GM21737 (cell line): ENCODE measurements around the gene KIR3DL2.
"Not testable (repeated sequence)": the region's sequence is repeated elsewhere in the genome, so short reads cannot be mapped to it uniquely, and the experiment has no call there.

Experiments used
- ATAC-seq: cut with Tn5 transposase; IDR thresholded peaks from one replicate; pipeline ENCODE4 v1.9.1; 2021; ENCODE audit warnings: mild to moderate bottlenecking, moderate library complexity; ENCODE audit not compliant: unreplicated experiment

KIR3DL2 gene

DNA sequence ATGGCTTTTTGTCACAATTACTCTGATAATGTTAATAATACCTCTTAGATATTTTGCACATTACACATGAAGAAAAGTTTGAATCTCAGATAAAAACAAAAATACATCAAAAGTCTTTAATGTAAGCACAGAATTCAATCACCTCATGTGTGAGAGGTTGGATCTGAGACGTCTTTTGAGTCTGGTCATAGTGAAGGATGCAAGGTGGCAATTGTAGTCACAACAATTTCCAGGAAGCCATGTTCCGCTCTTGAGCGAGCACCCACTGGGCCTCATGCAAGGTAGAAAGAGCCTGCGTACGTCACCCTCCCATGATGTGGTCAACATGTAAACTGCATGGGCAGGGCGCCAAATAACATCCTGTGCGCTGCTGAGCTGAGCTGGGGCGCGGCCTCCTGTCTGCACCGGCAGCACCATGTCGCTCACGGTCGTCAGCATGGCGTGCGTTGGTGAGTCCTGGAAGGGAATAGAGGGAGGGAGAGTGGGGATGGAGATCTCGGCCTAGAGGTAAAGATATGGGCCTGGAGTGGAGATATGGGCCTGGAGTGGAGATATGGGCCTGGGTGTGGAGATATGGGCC lies at the start of gene KIR3DL2:
Gene KIR3DL2 (plus strand): TSS at position 383 of the 580 bp plus-strand sequence. CDS start 33 bp downstream, at position 416.
- not testable (repeated sequence) for ATAC-seq

DNA sequence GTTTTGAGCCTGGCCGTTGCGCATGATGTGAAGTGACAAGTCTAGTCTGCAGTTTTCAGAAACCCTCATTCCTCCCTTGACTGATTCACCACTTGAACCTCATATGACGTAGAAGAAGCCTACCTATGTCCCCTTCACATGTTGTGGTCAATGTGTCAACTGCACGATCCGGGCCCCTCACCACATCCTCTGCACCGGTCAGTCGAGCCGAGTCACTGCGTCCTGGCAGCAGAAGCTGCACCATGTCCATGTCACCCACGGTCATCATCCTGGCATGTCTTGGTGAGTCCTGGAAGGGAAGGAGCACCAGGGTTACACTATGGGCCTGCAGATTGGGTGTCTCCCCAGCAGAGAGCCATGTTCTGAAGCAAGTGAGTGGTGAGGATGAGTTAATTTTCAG lies 46.8 kb upstream of the KIR3DL2 start, which contains the start of gene KIR2DL4:
Gene KIR2DL4 (plus strand): TSS at position 201 of the 400 bp plus-strand sequence. CDS start 42 bp downstream, at position 243.
- ATAC-seq = no peak

GRCh38 chr19:54804101-54804500 lies 46.1 kb upstream of the KIR3DL2 start:
- ATAC-seq = no peak

GRCh38 chr19:54804571-54804970 lies 45.7 kb upstream of the KIR3DL2 start:
- ATAC-seq = no peak

DNA sequence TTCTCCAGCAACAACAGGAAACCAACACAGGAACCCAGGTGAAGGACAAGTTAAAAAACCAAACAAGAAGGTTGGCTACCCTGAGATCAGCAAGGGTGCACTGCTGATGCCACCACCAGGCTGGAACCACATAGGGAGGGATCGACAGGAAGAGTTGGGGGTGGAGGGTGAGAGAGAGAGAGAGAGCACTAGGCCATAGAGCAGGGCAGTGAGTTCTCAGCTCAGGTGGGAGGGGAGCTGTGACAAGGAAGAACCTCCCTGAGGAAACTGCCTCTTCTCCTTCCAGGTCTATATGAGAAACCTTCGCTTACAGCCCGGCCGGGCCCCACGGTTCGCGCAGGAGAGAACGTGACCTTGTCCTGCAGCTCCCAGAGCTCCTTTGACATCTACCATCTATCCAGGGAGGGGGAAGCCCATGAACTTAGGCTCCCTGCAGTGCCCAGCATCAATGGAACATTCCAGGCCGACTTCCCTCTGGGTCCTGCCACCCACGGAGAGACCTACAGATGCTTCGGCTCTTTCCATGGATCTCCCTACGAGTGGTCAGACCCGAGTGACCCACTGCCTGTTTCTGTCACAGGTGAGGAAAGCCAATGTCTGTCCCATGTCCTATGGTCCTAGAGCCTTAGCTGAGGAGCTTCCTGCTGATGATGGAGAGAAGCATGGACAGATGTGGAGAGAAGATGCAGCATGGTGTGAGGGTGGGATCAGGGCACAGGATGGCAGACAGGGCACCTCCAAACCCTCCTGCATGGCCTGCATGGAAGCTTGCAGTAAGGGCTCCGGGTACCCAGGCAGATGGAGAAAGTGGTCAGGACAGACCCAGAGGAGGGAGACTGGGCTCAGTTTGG lies 44.4 kb upstream of the KIR3DL2 start:
- ATAC-seq = no peak

- no peak for ATAC-seq
Observed at GRCh38 chr19:54806516-54806838, 43.8 kb upstream of the KIR3DL2 start.

- not testable (repeated sequence) for ATAC-seq
Observed at GRCh38 chr19:54814571-54814970, 35.7 kb upstream of the KIR3DL2 start.

- ATAC-seq = not testable (repeated sequence)
Observed at GRCh38 chr19:54816251-54816650, 34.0 kb upstream of the KIR3DL2 start, which contains the start of gene KIR3DL1. Gene KIR3DL1, plus strand, starts transcription at chr19:54816468.

DNA sequence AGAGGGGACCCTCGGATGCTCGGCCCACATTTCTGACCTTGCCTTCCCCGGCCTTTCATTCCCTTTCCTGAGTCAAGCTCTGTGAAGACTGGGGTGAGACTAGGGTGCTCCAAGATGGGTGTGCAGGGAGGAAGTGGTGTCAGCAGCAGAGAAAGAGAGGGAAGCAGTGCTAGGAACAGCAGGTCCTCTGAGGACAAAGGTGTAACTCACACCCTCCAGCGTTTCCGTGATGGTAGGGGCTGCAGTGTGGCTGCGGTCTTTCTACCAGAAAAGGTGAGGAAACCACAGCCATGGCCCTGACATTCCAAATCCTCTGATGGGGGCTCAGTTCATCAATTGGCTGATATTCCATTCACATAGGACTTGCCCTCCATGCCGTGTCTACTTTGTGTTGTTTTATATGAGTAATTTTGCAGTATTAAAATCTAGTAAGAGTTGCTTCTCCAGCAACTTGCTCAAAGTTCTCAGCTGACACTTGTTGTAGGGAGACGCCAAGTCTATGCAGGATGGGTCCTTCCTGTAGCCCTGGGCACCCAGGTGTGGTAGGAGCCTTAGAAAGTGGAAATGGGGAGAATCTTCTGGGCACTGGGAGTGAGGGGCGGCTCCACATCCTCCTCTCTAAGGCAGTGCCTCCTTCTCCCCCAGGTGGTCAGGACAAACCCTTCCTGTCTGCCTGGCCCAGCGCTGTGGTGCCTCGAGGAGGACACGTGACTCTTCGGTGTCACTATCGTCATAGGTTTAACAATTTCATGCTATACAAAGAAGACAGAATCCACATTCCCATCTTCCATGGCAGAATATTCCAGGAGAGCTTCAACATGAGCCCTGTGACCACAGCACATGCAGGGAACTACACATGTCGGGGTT lies 32.3 kb upstream of the KIR3DL2 start:
- ATAC-seq = no peak

GRCh38 chr19:54824416-54824815 lies 25.8 kb upstream of the KIR3DL2 start:
- ATAC-seq = not testable (repeated sequence)

DNA sequence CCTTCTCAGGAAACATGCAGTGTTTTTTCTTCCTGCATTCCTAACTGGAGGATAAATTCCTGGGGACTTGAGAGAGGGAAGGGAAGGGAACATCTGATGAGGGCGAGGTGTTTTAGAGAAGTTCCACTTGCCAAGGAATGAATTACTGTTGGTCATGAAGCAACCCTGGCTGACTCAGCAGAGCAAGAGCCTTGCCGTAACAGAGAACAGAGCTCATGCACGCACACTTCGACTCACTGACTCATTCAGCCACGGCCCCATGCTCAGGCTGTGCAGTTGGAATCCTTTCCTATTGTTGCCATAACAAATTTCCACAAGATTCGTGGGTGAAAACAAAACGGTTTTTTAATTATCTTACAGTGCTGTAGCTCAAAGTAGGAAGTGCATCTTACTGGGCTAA lies 24.9 kb upstream of the KIR3DL2 start:
- ATAC-seq = not testable (repeated sequence)

DNA sequence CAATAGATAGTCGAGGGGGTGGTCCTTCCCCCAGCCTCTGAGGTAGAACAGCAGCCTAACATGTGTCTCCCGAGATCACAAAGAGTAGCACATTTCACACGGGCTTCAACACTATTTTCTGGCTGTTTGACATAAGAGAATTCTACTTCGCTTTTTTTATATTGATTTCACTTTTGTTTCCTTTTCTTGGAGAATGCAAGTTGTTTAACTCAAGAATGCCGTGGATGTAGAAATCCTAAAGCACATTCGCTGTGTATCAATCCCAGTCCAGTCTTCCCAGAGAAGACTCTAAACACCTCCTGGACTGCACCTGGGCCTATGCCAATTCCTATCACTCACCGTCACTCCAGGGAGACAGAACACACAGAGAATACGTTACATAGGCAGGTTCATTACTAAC lies 22.2 kb upstream of the KIR3DL2 start:
- not testable (repeated sequence) for ATAC-seq

GRCh38 chr19:54832496-54832895 lies 17.7 kb upstream of the KIR3DL2 start, which contains the start of gene KIR2DS4:
Gene KIR2DS4, plus strand, starts transcription at chr19:54832676.
- ATAC-seq = not testable (repeated sequence)

- ATAC-seq = not testable (repeated sequence)
Observed at GRCh38 chr19:54835126-54835525, 15.1 kb upstream of the KIR3DL2 start.

GRCh38 chr19:54837522-54837921 lies 12.7 kb upstream of the KIR3DL2 start:
- ATAC-seq = not testable (repeated sequence)

GRCh38 chr19:54843171-54843570 lies 7.1 kb upstream of the KIR3DL2 start:
- ATAC-seq = not testable (repeated sequence)

DNA sequence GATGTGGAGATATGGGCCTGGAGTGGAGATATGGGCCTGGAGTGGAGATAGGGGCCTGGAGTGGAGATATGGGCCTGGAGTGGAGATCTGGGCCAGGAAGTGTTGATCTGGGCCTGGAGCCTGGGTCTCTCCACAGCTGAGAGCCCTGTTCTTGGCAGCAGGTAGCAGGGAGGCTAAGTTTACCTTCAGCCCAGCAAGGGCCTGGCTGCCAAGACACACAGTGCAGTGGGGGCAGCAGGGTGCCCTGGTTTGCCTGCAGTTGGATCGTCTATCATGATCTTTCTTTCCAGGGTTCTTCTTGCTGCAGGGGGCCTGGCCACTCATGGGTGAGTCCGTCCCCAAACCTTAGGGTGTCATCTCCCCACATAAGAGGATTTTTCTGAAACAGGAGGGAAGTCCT lies 687 bp downstream of the KIR3DL2 start:
- no peak for ATAC-seq

GRCh38 chr19:54851353-54851752 lies 1.1 kb downstream of the KIR3DL2 start:
- ATAC-seq = no peak

DNA sequence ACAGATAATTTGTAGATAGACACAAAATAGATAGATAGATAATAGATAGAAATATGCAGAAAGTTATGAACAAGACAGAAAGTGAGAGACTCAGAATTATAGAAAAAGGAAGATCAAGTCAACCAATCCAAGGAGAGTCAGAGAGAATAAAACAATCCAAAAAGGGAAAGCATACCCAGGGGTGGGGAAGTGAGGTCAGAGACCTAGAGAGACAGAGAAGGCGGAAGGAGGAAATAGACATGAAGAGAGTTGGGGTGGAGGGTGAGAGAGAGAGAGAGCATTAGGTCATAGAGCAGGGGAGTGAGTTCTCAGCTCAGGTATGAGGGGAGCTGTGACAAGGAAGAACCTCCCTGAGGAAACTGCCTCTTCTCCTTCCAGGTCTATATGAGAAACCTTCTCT lies 5.0 kb downstream of the KIR3DL2 start:
- ATAC-seq = not testable (repeated sequence)

DNA sequence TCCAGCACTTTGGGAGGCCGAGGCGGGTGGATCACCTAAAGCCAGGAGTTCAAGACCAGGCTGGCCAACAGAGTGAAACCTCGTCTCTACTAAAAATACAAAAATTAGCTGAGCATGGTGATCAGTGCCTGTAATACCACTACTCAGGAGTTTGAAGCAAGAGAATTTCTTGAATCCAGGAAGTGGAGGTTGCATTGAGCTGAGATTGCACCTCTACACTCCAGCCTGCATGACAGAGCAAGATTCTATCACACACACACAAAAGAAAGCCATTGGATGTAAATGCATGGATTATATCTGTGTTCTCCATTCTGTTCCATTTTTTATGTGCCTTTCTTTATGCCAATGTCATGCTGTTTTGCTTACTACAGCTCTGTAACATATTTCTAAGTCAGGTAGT lies 8.2 kb downstream of the KIR3DL2 start:
- ATAC-seq = not testable (repeated sequence)

GRCh38 chr19:54859421-54859820 lies 9.2 kb downstream of the KIR3DL2 start:
- ATAC-seq = not testable (repeated sequence)
